ENCODE results near the gene TFF3.

GRCh38 chr21:42308914-42309752 lies 6.1 kb downstream of the TFF3 start:
- TF ChIP-seq POLR2A (IDR thresholded peaks at IDR 0.05; ENCODE audit: low read depth, low read length) (no peak), CTCF (conservative IDR thresholded peaks at IDR 0.05; ENCODE audit: low read depth, low read length) (no peak), RCOR1 (IDR thresholded peaks at IDR 0.05; ENCODE audit: insufficient replicate concordance, low read length) (no peak), CEBPB (IDR thresholded peaks at IDR 0.05; ENCODE audit: low read depth, low read length) (no peak), RFX5 (IDR thresholded peaks at IDR 0.05; ENCODE audit: low read depth, low read length) (no peak), CHD1 (IDR thresholded peaks at IDR 0.05; ENCODE audit: low read depth, low read length) (no peak), MAFK (IDR thresholded peaks at IDR 0.05; ENCODE audit: low read depth, low read length) (no peak), ELK1 (IDR thresholded peaks at IDR 0.05; ENCODE audit: borderline replicate concordance, low read depth, low read length) (no peak), SMC3 (IDR thresholded peaks at IDR 0.05; ENCODE audit: low read depth, low read length) (no peak), MXI1 (IDR thresholded peaks at IDR 0.05; ENCODE audit: borderline replicate concordance, low read depth, low read length) (no peak), BHLHE40 (IDR thresholded peaks at IDR 0.05; ENCODE audit: low read depth, low read length) (no peak), USF2 (IDR thresholded peaks at IDR 0.05; ENCODE audit: low read depth, low read length) (no peak)
